Islet precursor cell (in vitro differentiated cells): Measurements from ENCODE around the gene RASA4.
A peak's percentile ranks its signal among the peaks of the same experiment; 100 is the strongest.
"Not testable (repeated sequence)": the region's sequence is repeated elsewhere in the genome, so short reads cannot be mapped to it uniquely, and the experiment has no call there.

ENCODE experiments used
- DNase-seq: peaks from one replicate; pipeline ENCODE4 v3.0.0-alpha.2; 2018

The RASA4 gene

GRCh38 chr7:102604431-102605145, 12.0 kb downstream of the RASA4 start:
- not testable (repeated sequence) for DNase-seq

- DNase-seq = not testable (repeated sequence)
These were observed 14.2 kb downstream of the RASA4 start for GRCh38 chr7:102602317-102602716.

- DNase-seq = not testable (repeated sequence)
These were observed 16.9 kb downstream of the RASA4 start for GRCh38 chr7:102599699-102600098.

GRCh38 chr7:102596036-102596435, 20.5 kb downstream of the RASA4 start:
- not testable (repeated sequence) for DNase-seq

- DNase-seq = not testable (repeated sequence)
These were observed 22.8 kb downstream of the RASA4 start for GRCh38 chr7:102593637-102594334.

GRCh38 chr7:102592477-102593019, 24.0 kb downstream of the RASA4 start:
- DNase-seq = not testable (repeated sequence)

- not testable (repeated sequence) for DNase-seq
These were observed 26.7 kb downstream of the RASA4 start for GRCh38 chr7:102589857-102590256.

GRCh38 chr7:102583495-102583894, 33.1 kb downstream of the RASA4 start:
- DNase-seq = not testable (repeated sequence)

- DNase-seq = not testable (repeated sequence)
These were observed 34.8 kb downstream of the RASA4 start for GRCh38 chr7:102581722-102582121.

- not testable (repeated sequence) for DNase-seq
These were observed 38.1 kb downstream of the RASA4 start for GRCh38 chr7:102578486-102578885.

- not testable (repeated sequence) for DNase-seq
These were observed 39.0 kb downstream of the RASA4 start for GRCh38 chr7:102577315-102578240.

GRCh38 chr7:102576363-102576762, 40.2 kb downstream of the RASA4 start:
- DNase-seq = not testable (repeated sequence)

GRCh38 chr7:102574607-102575006, 41.9 kb downstream of the RASA4 start:
- not testable (repeated sequence) for DNase-seq

- peak; percentile 90 for DNase-seq
These were observed 44.0 kb downstream of the RASA4 start, which contains the start of gene POLR2J3 for GRCh38 chr7:102572261-102573239. POLR2J3 (minus strand) TSS chr7:102572583; CDS start chr7:102572521, 62 bp downstream.

- DNase-seq = not testable (repeated sequence)
These were observed 47.9 kb downstream of the RASA4 start for GRCh38 chr7:102568620-102569019.

GRCh38 chr7:102550808-102551422, 65.6 kb downstream of the RASA4 start, which contains the start of gene SPDYE2:
SPDYE2 (plus strand) TSS chr7:102551226; CDS start chr7:102553256, 2,030 bp downstream.
- not testable (repeated sequence) for DNase-seq

- DNase-seq = not testable (repeated sequence)
These were observed 70.2 kb downstream of the RASA4 start for GRCh38 chr7:102546353-102546752.

- not testable (repeated sequence) for DNase-seq
These were observed 71.3 kb downstream of the RASA4 start for GRCh38 chr7:102545288-102545687.

GRCh38 chr7:102544372-102544771, 72.2 kb downstream of the RASA4 start:
- not testable (repeated sequence) for DNase-seq

GRCh38 chr7:102543596-102543995, 73.0 kb downstream of the RASA4 start, which contains the start of gene UPK3BL2:
UPK3BL2 (minus strand) TSS chr7:102543696; CDS start chr7:102543636, 60 bp downstream.
- not testable (repeated sequence) for DNase-seq
